NT2/D1 (cell line): ENCODE measurements around the gene FBXO9.

Experiments used
- YY1 ChIP-seq: IDR thresholded peaks from 2 replicates; pipeline ENCODE4 v1.6.1; 2011; ENCODE audit not compliant: insufficient read length, insufficient read depth
- ZNF274 ChIP-seq: IDR thresholded peaks from 2 replicates; pipeline ENCODE4 v1.6.1; 2011; ENCODE audit warnings: mild to moderate bottlenecking, low read depth, low read length

- TF ChIP-seq ZNF274 = no peak
- no peak for TF ChIP-seq YY1
Measured at GRCh38 chr6:53119349-53119748, 54.1 kb downstream of the FBXO9 start.
